ENCODE measurements around the gene MOSPD3.

Gene MOSPD3

GRCh38 chr7:100599911-100600729 lies 12.2 kb upstream of the MOSPD3 start:
- peak; percentile 30 for TF ChIP-seq CTCF (IDR thresholded peaks at IDR 0.05; ENCODE audit: insufficient read depth, low read depth, low read length, missing control alignments)
- H3K4me3 ChIP-seq (ENCODE audit: low read depth, low read length), result no peak overlapping the region
- no peak for DNase-seq (ENCODE audit: low read depth)

DNA sequence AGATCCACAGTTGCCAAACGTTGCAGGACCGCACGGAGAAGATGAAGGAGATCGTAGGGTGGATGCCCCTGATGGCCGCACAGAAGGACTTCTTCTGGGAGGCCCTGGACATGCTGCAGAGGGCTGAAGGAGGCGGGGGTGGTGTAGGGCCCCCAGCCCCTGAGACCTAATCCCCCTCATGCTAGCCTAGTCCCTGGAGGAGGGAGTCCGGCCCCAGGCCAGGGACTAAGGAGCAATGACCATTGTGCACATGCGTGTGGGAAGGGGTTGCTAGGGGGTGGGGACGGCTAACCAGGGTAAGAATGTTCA lies 11.7 kb upstream of the MOSPD3 start:
- no peak for TF ChIP-seq CTCF (IDR thresholded peaks at IDR 0.05; ENCODE audit: insufficient read depth, low read depth, low read length, missing control alignments)
- no peak for DNase-seq (ENCODE audit: low read depth)
- H3K4me3 ChIP-seq (ENCODE audit: low read depth, low read length), result no peak overlapping the region

- TF ChIP-seq CTCF (IDR thresholded peaks at IDR 0.05; ENCODE audit: insufficient read depth, low read depth, low read length, missing control alignments), result no peak
- no peak overlapping the region for H3K4me3 ChIP-seq (ENCODE audit: low read depth, low read length)
- no peak for DNase-seq (ENCODE audit: low read depth)
These were observed 9.2 kb upstream of the MOSPD3 start for GRCh38 chr7:100602889-100603725.

DNA sequence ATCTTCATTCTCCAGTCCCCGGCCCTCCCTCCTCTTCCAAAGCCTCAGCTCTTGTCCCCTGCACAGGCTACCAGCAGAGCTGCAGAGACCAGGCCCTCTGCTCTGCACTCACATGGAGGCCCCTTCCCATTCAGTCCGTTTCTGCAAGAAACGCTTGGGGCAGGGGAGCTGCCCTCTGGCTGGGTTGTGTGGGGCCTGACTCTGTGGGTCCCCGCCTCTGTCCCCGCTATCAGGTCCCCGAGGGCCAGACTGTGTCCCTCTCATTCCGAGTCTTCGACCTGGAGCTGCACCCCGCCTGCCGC lies 8.7 kb upstream of the MOSPD3 start:
- peak overlapping the region; percentile 45 for H3K4me3 ChIP-seq (ENCODE audit: low read depth, low read length)
- TF ChIP-seq CTCF (IDR thresholded peaks at IDR 0.05; ENCODE audit: insufficient read depth, low read depth, low read length, missing control alignments), result no peak
- no peak for DNase-seq (ENCODE audit: low read depth)

DNA sequence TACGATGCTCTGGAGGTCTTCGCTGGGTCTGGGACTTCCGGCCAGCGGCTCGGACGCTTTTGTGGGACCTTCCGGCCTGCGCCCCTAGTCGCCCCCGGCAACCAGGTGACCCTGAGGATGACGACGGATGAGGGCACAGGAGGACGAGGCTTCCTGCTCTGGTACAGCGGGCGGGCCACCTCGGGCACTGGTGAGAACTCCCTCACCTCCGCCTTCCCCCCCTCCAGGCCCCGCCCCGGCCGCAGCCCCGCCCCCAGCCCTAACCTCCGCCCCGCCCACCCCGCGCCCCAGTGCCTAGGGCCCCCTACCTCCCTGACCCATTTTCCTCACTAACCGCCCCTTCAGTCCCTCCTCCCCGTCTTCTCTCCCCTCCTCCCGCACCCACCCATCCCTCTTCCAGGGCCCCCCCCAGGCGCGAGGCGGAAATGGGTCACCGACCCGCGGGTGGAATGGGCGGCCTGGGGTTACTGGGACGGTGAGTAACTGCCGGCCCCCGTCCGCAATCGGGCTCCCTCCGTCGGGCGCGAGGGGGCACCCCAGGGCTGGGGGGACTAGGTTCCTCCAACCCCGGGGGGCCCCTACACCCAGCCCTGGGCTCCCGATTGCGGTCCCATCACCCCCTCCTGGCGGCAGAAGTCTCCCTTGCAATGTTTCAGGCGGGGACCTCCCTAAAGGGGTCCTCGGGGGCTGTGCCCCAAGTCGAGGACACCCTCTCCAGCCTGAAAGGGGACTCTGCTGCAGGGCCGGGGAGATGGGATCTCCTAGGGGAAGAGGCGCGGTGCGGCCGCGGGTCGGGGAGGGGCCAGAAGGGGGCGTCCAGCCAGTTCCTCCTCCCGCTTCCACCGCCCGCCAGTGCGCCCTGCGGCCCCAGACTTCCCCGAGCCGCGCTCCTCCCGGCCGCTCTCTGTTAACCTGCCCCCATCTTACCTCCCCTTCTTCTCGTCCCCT lies 8.0 kb upstream of the MOSPD3 start:
- peak overlapping the region; percentile 70 for H3K4me3 ChIP-seq (ENCODE audit: low read depth, low read length)
- peak; percentile 35 for TF ChIP-seq CTCF (IDR thresholded peaks at IDR 0.05; ENCODE audit: insufficient read depth, low read depth, low read length, missing control alignments)
- DNase-seq (ENCODE audit: low read depth), result peak; percentile 75

DNA sequence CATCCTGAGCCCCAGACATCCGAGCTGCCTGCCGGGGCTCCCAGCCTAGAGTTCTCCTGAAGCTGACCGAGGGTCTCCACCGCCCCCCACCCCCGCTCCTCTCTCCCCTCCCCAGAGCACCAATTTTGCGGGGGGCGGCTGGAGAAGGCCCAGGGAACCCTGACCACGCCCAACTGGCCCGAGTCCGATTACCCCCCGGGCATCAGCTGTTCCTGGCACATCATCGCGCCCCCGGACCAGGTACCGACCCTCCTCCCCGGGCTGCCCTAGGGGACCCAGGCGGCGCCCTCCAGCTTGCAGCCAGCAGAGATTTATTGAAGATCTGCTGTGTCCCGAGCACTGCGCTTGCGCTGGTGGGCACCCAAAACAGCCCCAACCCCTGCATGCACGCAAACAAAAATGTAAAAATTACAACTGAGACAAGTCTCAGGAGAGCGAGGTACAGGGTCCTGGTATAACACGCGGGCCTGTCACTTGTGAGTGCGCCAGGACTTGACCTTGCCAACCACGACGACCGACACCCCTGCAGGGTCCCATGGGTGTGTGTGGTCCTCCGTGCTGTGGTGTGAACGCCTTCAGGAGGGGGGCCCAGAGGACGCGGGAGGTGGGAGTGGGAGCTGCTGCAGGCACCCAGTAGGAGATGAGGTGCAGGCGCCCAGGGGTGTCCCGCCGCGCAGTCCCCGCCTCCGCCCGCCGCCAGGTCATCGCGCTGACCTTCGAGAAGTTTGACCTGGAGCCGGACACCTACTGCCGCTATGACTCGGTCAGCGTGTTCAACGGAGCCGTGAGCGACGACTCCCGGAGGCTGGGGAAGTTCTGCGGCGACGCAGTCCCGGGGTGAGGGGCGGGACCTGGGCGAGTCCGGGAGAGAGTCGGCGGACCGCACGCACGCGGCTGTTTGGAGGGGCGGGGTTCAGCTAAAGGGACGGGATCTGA lies 7.1 kb upstream of the MOSPD3 start:
- H3K4me3 ChIP-seq (ENCODE audit: low read depth, low read length), result peak overlapping the region; percentile 70
- no peak for TF ChIP-seq CTCF (IDR thresholded peaks at IDR 0.05; ENCODE audit: insufficient read depth, low read depth, low read length, missing control alignments)
- no peak for DNase-seq (ENCODE audit: low read depth)
